ENCODE measurements around the gene SPATA20. TPM values are rescaled to one million over a fixed set of nuclear protein-coding genes. Genes with fewer than 3 reads are reported as not detected.

The SPATA20 gene
- polyA plus RNA-seq, 2 of the 4 experiments (the other 2 are of a cell fraction) = 34.4 to 110 TPM

GRCh38 chr17:50522766-50523165 is 24.2 kb upstream of the SPATA20 start:
- ATAC-seq (no peak), DNase-seq (ENCODE audit: low read depth in 1 of 2, low spot score in 1 of 2) (no peak), FAIRE-seq (no peak)
- H3K4me3 ChIP-seq = no peak overlapping the region
- ChIA-PET POLR2A (no interaction called here), CTCF (interaction anchor here (0.8 to 2.6 kb wide), 5 partner anchors 19 to 329 kb away, joined by 3 to 12 read pairs (median 5); partner anchors contain the start of gene RSAD1)
- TF ChIP-seq HDAC2 (IDR thresholded peaks at IDR 0.05) = no peak
- TF ChIP-seq MAX (IDR thresholded peaks at IDR 0.05) = no peak
- no peak for TF ChIP-seq BCL3 (IDR thresholded peaks at IDR 0.05)
- no peak for TF ChIP-seq RCOR1 (IDR thresholded peaks at IDR 0.05; ENCODE audit: low read depth, low read length)
- no peak for TF ChIP-seq CHD4 (IDR thresholded peaks at IDR 0.05; ENCODE audit: borderline replicate concordance)
- TF ChIP-seq CBX8 (IDR thresholded peaks at IDR 0.05) = no peak
- TF ChIP-seq CHD2 (IDR thresholded peaks at IDR 0.05; ENCODE audit: low read length, partially characterized antibody) = no peak
- no peak for TF ChIP-seq RNF2 (IDR thresholded peaks at IDR 0.05; ENCODE audit: borderline replicate concordance, low read depth)
- no peak overlapping the region for H3K4me2 ChIP-seq
- 81% methylated on average over 10 of the region's 10 CpGs for whole genome bisulfite sequencing (ENCODE audit: missing lambda C conversion rate)
- no peaks in the 10 kb centered on the region for H3K9me3 ChIP-seq
- H3K4me1 ChIP-seq = no peaks in the 10 kb centered on the region
- H3K27ac ChIP-seq = no peak overlapping the region

- no peak overlapping the region for H3K4me2 ChIP-seq
Observed at GRCh38 chr17:50523208-50523607, 23.8 kb upstream of the SPATA20 start.

GRCh38 chr17:50524838-50525237 is 22.1 kb upstream of the SPATA20 start:
- CTCF ChIA-PET = interaction anchor here (1.1 to 2.8 kb wide), 4 partner anchors 8 to 46 kb away, joined by 3 to 6 read pairs (median 5); partner anchors contain the start of genes EPN3 and RSAD1
- POLR2A ChIA-PET = no interaction called here
- no peak for TF ChIP-seq KDM1A (IDR thresholded peaks at IDR 0.05; ENCODE audit: low read depth)
- Histone ChIP-seq H3K4me2 (no peak overlapping the region), H3K9me3 (no peaks in the 10 kb centered on the region), H3K4me1 (no peaks in the 10 kb centered on the region), H3K27ac (no peak overlapping the region), H3K4me3 (no peak overlapping the region)
- ATAC-seq (no peak), DNase-seq (ENCODE audit: low read depth in 1 of 2, low spot score in 1 of 2) (no peak), FAIRE-seq (no peak)
- whole genome bisulfite sequencing (ENCODE audit: missing lambda C conversion rate) = 89% methylated on average over 18 of the region's 18 CpGs

More at GRCh38 chr17:50523208-50523607, 23.8 kb upstream of the SPATA20 start:
- ChIA-PET CTCF (interaction anchor here (0.8 to 2.6 kb wide), 7 partner anchors 18 to 329 kb away, joined by 3 to 12 read pairs (median 5); partner anchors contain the start of gene RSAD1), POLR2A (no interaction called here)
- no peaks in the 10 kb centered on the region for H3K9me3 ChIP-seq
- H3K4me3 ChIP-seq = no peak overlapping the region
- DNase-seq (ENCODE audit: low read depth in 1 of 2, low spot score in 1 of 2) = no peak
- H3K4me1 ChIP-seq = no peaks in the 10 kb centered on the region
- no peak overlapping the region for H3K27ac ChIP-seq
- TF ChIP-seq ELK1 (IDR thresholded peaks at IDR 0.05; ENCODE audit: low read depth, low read length) (no peak), ATOH8 (CRISPR knock-in tag; IDR thresholded peaks at IDR 0.05; ENCODE audit: low read depth) (no peak), JUN (IDR thresholded peaks at IDR 0.05) (no peak), CBX8 (IDR thresholded peaks at IDR 0.05) (no peak), HDAC2 (IDR thresholded peaks at IDR 0.05) (no peak), MAX (IDR thresholded peaks at IDR 0.05) (no peak), E2F6 (IDR thresholded peaks at IDR 0.05; ENCODE audit: borderline replicate concordance, low read depth) (no peak), SMC3 (IDR thresholded peaks at IDR 0.05) (no peak), ZFP36 (IDR thresholded peaks at IDR 0.05; ENCODE audit: borderline replicate concordance, partially characterized antibody) (no peak), MAFK (IDR thresholded peaks at IDR 0.05; ENCODE audit: partially characterized antibody) (no peak), ZC3H11A (IDR thresholded peaks at IDR 0.05) (no peak)
- no peak for FAIRE-seq
- WGBS (ENCODE audit: missing lambda C conversion rate) = 40% methylated on average over 2 of the region's 2 CpGs
- ATAC-seq = no peak

Data from A549 (cell line).